GM18508 (cell line): Measurements from ENCODE around the gene B4GALNT2.
"Not testable (repeated sequence)": the region's sequence is repeated elsewhere in the genome, so short reads cannot be mapped to it uniquely, and the experiment has no call there.

Experiments
- ATAC-seq: cut with Tn5 transposase; IDR thresholded peaks from one replicate; pipeline ENCODE4 v1.9.1; 2021; ENCODE audit warnings: moderate number of reproducible peaks; ENCODE audit not compliant: insufficient read depth, unreplicated experiment

B4GALNT2 gene

GRCh38 chr17:49132699-49133364 is at the start of gene B4GALNT2:
TSS of gene B4GALNT2 (plus strand) at chr17:49132769. CDS start at chr17:49132793, 24 bp downstream.
- no peak for ATAC-seq

- not testable (repeated sequence) for ATAC-seq
These were observed 47.5 kb upstream of the B4GALNT2 start for GRCh38 chr17:49085046-49085445.

- no peak for ATAC-seq
These were observed 46.8 kb upstream of the B4GALNT2 start for GRCh38 chr17:49085565-49086315.

- ATAC-seq: no peak
These were observed 46.3 kb upstream of the B4GALNT2 start for GRCh38 chr17:49086316-49086605.

GRCh38 chr17:49086649-49087048 is 45.9 kb upstream of the B4GALNT2 start:
- no peak for ATAC-seq

- ATAC-seq: no peak
These were observed 43.5 kb upstream of the B4GALNT2 start for GRCh38 chr17:49089094-49089493.

- ATAC-seq: no peak
These were observed 41.5 kb upstream of the B4GALNT2 start for GRCh38 chr17:49090878-49091594.

GRCh38 chr17:49093131-49093530 is 39.4 kb upstream of the B4GALNT2 start:
- no peak for ATAC-seq

GRCh38 chr17:49100601-49101000 is 32.0 kb upstream of the B4GALNT2 start:
- ATAC-seq: no peak

- no peak for ATAC-seq
These were observed 31.5 kb upstream of the B4GALNT2 start for GRCh38 chr17:49101054-49101534.

GRCh38 chr17:49103360-49103759 is 29.2 kb upstream of the B4GALNT2 start:
- not testable (repeated sequence) for ATAC-seq

- no peak for ATAC-seq
These were observed 28.0 kb upstream of the B4GALNT2 start for GRCh38 chr17:49104511-49105074.

GRCh38 chr17:49106321-49107210 is 26.0 kb upstream of the B4GALNT2 start:
- ATAC-seq: no peak

GRCh38 chr17:49107211-49107557 is 25.4 kb upstream of the B4GALNT2 start:
- no peak for ATAC-seq

GRCh38 chr17:49108318-49108717 is 24.3 kb upstream of the B4GALNT2 start:
- ATAC-seq: no peak

- ATAC-seq: no peak
These were observed 22.1 kb upstream of the B4GALNT2 start for GRCh38 chr17:49110509-49110908.

GRCh38 chr17:49111934-49112333 is 20.6 kb upstream of the B4GALNT2 start:
- ATAC-seq: no peak

- no peak for ATAC-seq
These were observed 19.6 kb upstream of the B4GALNT2 start for GRCh38 chr17:49112936-49113335.

- no peak for ATAC-seq
These were observed 17.9 kb upstream of the B4GALNT2 start for GRCh38 chr17:49114703-49115102.
